ENCODE data around the gene CNNM1. TPM values are rescaled to one million over a fixed set of nuclear protein-coding genes. Genes with fewer than 3 reads are reported as not detected.

CNNM1 gene
- polyA plus RNA-seq, 2 of the 4 experiments (the other 2 are of a cell fraction): 14.2 to 17.5 TPM

DNA sequence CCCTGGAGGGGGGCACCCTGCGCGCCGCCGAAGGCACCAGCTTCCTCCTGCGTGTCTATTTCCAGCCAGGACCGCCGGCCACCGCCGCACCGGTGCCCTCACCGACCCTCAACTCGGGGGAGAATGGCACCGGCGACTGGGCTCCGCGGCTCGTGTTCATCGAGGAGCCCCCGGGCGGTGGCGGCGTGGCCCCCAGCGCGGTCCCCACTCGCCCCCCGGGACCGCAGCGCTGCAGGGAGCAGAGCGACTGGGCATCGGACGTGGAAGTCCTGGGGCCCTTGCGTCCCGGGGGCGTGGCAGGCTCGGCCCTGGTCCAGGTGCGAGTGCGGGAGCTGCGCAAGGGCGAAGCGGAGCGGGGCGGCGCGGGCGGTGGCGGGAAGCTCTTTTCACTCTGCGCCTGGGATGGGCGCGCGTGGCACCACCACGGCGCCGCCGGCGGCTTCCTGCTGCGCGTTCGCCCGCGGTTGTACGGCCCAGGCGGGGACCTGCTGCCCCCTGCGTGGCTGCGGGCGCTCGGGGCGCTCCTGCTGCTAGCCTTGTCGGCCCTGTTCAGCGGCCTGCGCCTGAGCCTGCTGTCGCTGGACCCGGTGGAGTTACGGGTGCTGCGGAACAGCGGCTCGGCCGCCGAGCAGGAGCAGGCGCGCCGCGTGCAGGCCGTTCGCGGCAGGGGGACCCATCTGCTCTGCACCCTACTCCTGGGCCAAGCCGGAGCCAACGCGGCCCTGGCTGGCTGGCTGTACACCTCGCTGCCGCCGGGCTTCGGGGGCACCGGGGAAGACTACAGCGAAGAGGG is 594 bp downstream of the CNNM1 start:
- Histone ChIP-seq H3K27ac (peak overlapping the region; percentile 69 to 91), H3K9me3 (no peaks in the 10 kb centered on the region), H3K4me3 (peak overlapping the region; percentile 84), H3K4me1 (peaks cover 28% of the 10 kb centered on the region), H3K4me2 (peak overlapping the region; percentile 92)
- CTCF ChIA-PET: interaction anchor here (0.6 to 1.6 kb wide), 8 partner anchors 13 to 581 kb away, joined by 3 to 6 read pairs (median 4); no protein-coding TSS in a partner anchor
- ATAC-seq: peak; percentile 70
- DNase-seq (ENCODE audit: low read depth in 1 of 2, low spot score in 1 of 2): peak in 1 of 2 experiments; percentile 45
- FAIRE-seq: no peak
- 37% methylated on average over 2 of the region's 94 CpGs for WGBS (ENCODE audit: missing lambda C conversion rate)
- POLR2A ChIA-PET: interaction anchor here (1.3 to 1.9 kb wide), 2 partner anchors 9 to 101 kb away, joined by 7 to 15 read pairs; partner anchors contain the start of gene GOT1
- no peak for TF ChIP-seq RCOR1 (IDR thresholded peaks at IDR 0.05; ENCODE audit: low read depth, low read length)
- peak; percentile 64 for TF ChIP-seq E2F6 (IDR thresholded peaks at IDR 0.05; ENCODE audit: borderline replicate concordance, low read depth)
- no peak for TF ChIP-seq NFE2L2 (conservative IDR thresholded peaks at IDR 0.05; ENCODE audit: low read length)
- TF ChIP-seq JUNB (IDR thresholded peaks at IDR 0.05): no peak
- no peak for TF ChIP-seq CBX8 (IDR thresholded peaks at IDR 0.05)
- TF ChIP-seq PHF8 (IDR thresholded peaks at IDR 0.05; ENCODE audit: borderline replicate concordance, low read depth): 0 out of 2 replicates have a peak, but pooled peaks have one; percentile 21
- TF ChIP-seq FOXS1 (CRISPR knock-in tag; IDR thresholded peaks at IDR 0.05): no peak
- TF ChIP-seq EHF (CRISPR knock-in tag; IDR thresholded peaks at IDR 0.05): no peak
- no peak for TF ChIP-seq GATA3 (IDR thresholded peaks at IDR 0.05; ENCODE audit: borderline replicate concordance)
- TF ChIP-seq RAD21 (conservative IDR thresholded peaks at IDR 0.05 in 1 of 2, IDR thresholded peaks at IDR 0.05 in 1 of 2): no peak
- no peak for TF ChIP-seq EHMT2 (IDR thresholded peaks at IDR 0.05; ENCODE audit: low read depth)
- no peak for TF ChIP-seq JUN (IDR thresholded peaks at IDR 0.05)
- no peak for TF ChIP-seq ZNF302 (CRISPR knock-in tag; IDR thresholded peaks at IDR 0.05)
- TF ChIP-seq MYC (IDR thresholded peaks at IDR 0.05; ENCODE audit: borderline replicate concordance, low read length): no peak
- TF ChIP-seq KDM1A (IDR thresholded peaks at IDR 0.05; ENCODE audit: low read depth): no peak
- no peak for TF ChIP-seq CHD4 (IDR thresholded peaks at IDR 0.05; ENCODE audit: borderline replicate concordance)
- TF ChIP-seq HOXB5 (CRISPR knock-in tag; IDR thresholded peaks at IDR 0.05): 0 out of 2 replicates have a peak, but pooled peaks have one; percentile 39
- TF ChIP-seq CBX2 (IDR thresholded peaks at IDR 0.05; ENCODE audit: borderline replicate concordance, low read depth): no peak
- TF ChIP-seq NPAS2 (CRISPR knock-in tag; IDR thresholded peaks at IDR 0.05; ENCODE audit: borderline replicate concordance): no peak
- no peak for TF ChIP-seq FOSB (CRISPR knock-in tag; IDR thresholded peaks at IDR 0.05)
- no peak for TF ChIP-seq ZSCAN20 (CRISPR knock-in tag; IDR thresholded peaks at IDR 0.05)
- TF ChIP-seq, protein P1, sequence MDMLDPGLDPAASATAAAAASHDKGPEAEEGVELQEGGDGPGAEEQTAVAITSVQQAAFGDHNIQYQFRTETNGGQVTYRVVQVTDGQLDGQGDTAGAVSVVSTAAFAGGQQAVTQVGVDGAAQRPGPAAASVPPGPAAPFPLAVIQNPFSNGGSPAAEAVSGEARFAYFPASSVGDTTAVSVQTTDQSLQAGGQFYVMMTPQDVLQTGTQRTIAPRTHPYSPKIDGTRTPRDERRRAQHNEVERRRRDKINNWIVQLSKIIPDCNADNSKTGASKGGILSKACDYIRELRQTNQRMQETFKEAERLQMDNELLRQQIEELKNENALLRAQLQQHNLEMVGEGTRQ (IDR thresholded peaks at IDR 0.05): no peak
- no peak for TF ChIP-seq RARB (CRISPR knock-in tag; IDR thresholded peaks at IDR 0.05)
- TF ChIP-seq, protein P2, sequence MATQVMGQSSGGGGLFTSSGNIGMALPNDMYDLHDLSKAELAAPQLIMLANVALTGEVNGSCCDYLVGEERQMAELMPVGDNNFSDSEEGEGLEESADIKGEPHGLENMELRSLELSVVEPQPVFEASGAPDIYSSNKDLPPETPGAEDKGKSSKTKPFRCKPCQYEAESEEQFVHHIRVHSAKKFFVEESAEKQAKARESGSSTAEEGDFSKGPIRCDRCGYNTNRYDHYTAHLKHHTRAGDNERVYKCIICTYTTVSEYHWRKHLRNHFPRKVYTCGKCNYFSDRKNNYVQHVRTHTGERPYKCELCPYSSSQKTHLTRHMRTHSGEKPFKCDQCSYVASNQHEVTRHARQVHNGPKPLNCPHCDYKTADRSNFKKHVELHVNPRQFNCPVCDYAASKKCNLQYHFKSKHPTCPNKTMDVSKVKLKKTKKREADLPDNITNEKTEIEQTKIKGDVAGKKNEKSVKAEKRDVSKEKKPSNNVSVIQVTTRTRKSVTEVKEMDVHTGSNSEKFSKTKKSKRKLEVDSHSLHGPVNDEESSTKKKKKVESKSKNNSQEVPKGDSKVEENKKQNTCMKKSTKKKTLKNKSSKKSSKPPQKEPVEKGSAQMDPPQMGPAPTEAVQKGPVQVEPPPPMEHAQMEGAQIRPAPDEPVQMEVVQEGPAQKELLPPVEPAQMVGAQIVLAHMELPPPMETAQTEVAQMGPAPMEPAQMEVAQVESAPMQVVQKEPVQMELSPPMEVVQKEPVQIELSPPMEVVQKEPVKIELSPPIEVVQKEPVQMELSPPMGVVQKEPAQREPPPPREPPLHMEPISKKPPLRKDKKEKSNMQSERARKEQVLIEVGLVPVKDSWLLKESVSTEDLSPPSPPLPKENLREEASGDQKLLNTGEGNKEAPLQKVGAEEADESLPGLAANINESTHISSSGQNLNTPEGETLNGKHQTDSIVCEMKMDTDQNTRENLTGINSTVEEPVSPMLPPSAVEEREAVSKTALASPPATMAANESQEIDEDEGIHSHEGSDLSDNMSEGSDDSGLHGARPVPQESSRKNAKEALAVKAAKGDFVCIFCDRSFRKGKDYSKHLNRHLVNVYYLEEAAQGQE (IDR thresholded peaks at IDR 0.05): no peak
- TF ChIP-seq, protein P3, sequence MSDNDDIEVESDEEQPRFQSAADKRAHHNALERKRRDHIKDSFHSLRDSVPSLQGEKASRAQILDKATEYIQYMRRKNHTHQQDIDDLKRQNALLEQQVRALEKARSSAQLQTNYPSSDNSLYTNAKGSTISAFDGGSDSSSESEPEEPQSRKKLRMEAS (IDR thresholded peaks at IDR 0.05): peak; percentile 52; the same call in 1 of the 2 replicates
- no peak for TF ChIP-seq SREBF2 (IDR thresholded peaks at IDR 0.05)
- TF ChIP-seq RNF2 (IDR thresholded peaks at IDR 0.05; ENCODE audit: borderline replicate concordance, low read depth): peak; percentile 84; the same call in 1 of the 2 replicates
- no peak for TF ChIP-seq ATOH8 (CRISPR knock-in tag; IDR thresholded peaks at IDR 0.05; ENCODE audit: low read depth)
- TF ChIP-seq HEYL (CRISPR knock-in tag; IDR thresholded peaks at IDR 0.05): no peak
- no peak for TF ChIP-seq ZFP36 (IDR thresholded peaks at IDR 0.05; ENCODE audit: borderline replicate concordance, partially characterized antibody)
- TF ChIP-seq FOSL2 (IDR thresholded peaks at IDR 0.05): no peak
- TF ChIP-seq FOSL2 (CRISPR knock-in tag; IDR thresholded peaks at IDR 0.05): no peak
- TF ChIP-seq, protein P4, sequence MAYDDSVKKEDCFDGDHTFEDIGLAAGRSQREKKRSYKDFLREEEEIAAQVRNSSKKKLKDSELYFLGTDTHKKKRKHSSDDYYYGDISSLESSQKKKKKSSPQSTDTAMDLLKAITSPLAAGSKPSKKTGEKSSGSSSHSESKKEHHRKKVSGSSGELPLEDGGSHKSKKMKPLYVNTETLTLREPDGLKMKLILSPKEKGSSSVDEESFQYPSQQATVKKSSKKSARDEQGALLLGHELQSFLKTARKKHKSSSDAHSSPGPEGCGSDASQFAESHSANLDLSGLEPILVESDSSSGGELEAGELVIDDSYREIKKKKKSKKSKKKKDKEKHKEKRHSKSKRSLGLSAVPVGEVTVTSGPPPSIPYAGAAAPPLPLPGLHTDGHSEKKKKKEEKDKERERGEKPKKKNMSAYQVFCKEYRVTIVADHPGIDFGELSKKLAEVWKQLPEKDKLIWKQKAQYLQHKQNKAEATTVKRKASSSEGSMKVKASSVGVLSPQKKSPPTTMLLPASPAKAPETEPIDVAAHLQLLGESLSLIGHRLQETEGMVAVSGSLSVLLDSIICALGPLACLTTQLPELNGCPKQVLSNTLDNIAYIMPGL (CRISPR knock-in tag; IDR thresholded peaks at IDR 0.05; ENCODE audit: borderline replicate concordance): no peak

Measured in A549 (cell line).